GM12878 (cell line): ENCODE measurements around the gene SYF2. TPM values are rescaled to one million over a fixed set of nuclear protein-coding genes. Genes with fewer than 3 reads are reported as not detected.

Experiments used
- CHD2 ChIP-seq: IDR thresholded peaks from 2 replicates; pipeline ENCODE4 v1.6.1; 2011; ENCODE audit warnings: low read depth, low read length, improper control_type of control experiment, borderline replicate concordance
- CTCF ChIP-seq, 3 experiments: IDR thresholded peaks in 2 of 3; conservative IDR thresholded peaks in 1 of 3; 2 replicates each; pipeline ENCODE4 v1.5.1; 2011; ENCODE audit warnings: low read depth in 3 of 3, low read length in 3 of 3, mild to moderate bottlenecking in 3 of 3, control low read depth in 2 of 3, moderate library complexity in 2 of 3, inconsistent platforms in 1 of 3, mixed read lengths in 1 of 3; ENCODE audit not compliant: control insufficient read depth in 2 of 3, insufficient read depth in 1 of 3; ENCODE audit errors: extremely low read depth in 1 of 3
- CUX1 ChIP-seq: IDR thresholded peaks from 2 replicates; pipeline ENCODE4 v1.6.1; 2012; ENCODE audit warnings: improper control_type of control experiment, low read depth, low read length; ENCODE audit not compliant: insufficient replicate concordance
- FOXK2 ChIP-seq: fragments of 450-650 bp; IDR thresholded peaks from 2 replicates; pipeline ENCODE4 v1.6.1; 2017; ENCODE audit warnings: mild to moderate bottlenecking, moderate library complexity
- GABPA ChIP-seq: IDR thresholded peaks from 2 replicates; pipeline ENCODE4 v1.6.1; 2014; ENCODE audit warnings: antibody characterized with exemption, low read depth, mild to moderate bottlenecking, inconsistent platforms
- IRF4 ChIP-seq: IDR thresholded peaks from 2 replicates; pipeline ENCODE4 v1.6.1; 2011; ENCODE audit warnings: low read depth, low read length
- JUNB ChIP-seq: IDR thresholded peaks from 2 replicates; pipeline ENCODE4 v1.6.1; 2016; ENCODE audit warnings: antibody characterized with exemption, mild to moderate bottlenecking
- NRF1 ChIP-seq: conservative IDR thresholded peaks from 2 replicates; pipeline ENCODE4 v1.6.1; 2011; ENCODE audit warnings: mild to moderate bottlenecking, low read depth, low read length, improper control_type of control experiment
- PAX5 ChIP-seq: IDR thresholded peaks from 2 replicates; pipeline ENCODE4 v1.6.1; 2011; ENCODE audit warnings: low read depth, low read length, borderline replicate concordance
- RCOR1 ChIP-seq: conservative IDR thresholded peaks from 2 replicates; pipeline ENCODE4 v1.6.1; 2012; ENCODE audit warnings: low read depth, low read length, improper control_type of control experiment
- TAF1 ChIP-seq: IDR thresholded peaks from 2 replicates; pipeline ENCODE4 v1.6.1; 2011; ENCODE audit warnings: mild to moderate bottlenecking, low read depth, low read length, borderline replicate concordance
- TBL1XR1 ChIP-seq: IDR thresholded peaks from 2 replicates; pipeline ENCODE4 v1.6.1; 2012; ENCODE audit warnings: low read depth, low read length, improper control_type of control experiment
- polyA plus RNA-seq, 11 experiments: library from polyadenylated mRNA; depleted of rRNA in 4 of 11; unstranded in 6 of 11; stranded (reverse) in 5 of 11; fragments of >200 nt; fragmentation: Nextera tagmentation in 4 of 11; fragmentation: Illumina TruSeq in 1 of 11; extraction: Ambion mirVana in 4 of 11; extraction: Trizol in 1 of 11; gene quantifications; 1 replicate in 1 of 11; 2 replicates in 10 of 11; pipeline versions ENCODE4 v1.2.1 to v1.2.3, GENCODE V29; 2011 to 2016; ENCODE audit warnings: inconsistent platforms in 2 of 11, missing spikeins in 2 of 11, low read depth in 1 of 11
- total RNA-seq, 4 experiments: library from RNA; depleted of rRNA in 3 of 4; stranded (reverse); fragments of >200 nt in 3 of 4; fragmentation: Illumina TruSeq in 1 of 4; extraction: Trizol in 1 of 4; gene quantifications; 2 replicates each; pipeline versions ENCODE4 v1.2.1 to v1.2.3, GENCODE V29; 2013 to 2021
- TF ChIP-seq, protein P1 (sequence below): fragments of 450-650 bp; IDR thresholded peaks from 2 replicates; pipeline ENCODE4 v1.6.1; 2017; ENCODE audit warnings: mild to moderate bottlenecking, low read depth, inconsistent platforms; ENCODE audit not compliant: poor library complexity, severe bottlenecking
- TF ChIP-seq, protein P2 (sequence below): fragments of 450-650 bp; IDR thresholded peaks from 2 replicates; pipeline ENCODE4 v1.6.1; 2017; ENCODE audit warnings: mild to moderate bottlenecking
- TF ChIP-seq, protein P3 (sequence below): IDR thresholded peaks from 2 replicates; pipeline ENCODE4 v1.6.1; 2011; ENCODE audit warnings: borderline replicate concordance, low read depth, mild to moderate bottlenecking, moderate library complexity, low read length; ENCODE audit not compliant: insufficient read depth, poor library complexity, severe bottlenecking

Gene SYF2
- total and polyA plus RNA-seq, 10 of the 15 experiments (the other 5 are each of a cell fraction or from before 2014, with no cell fraction given), result 20.3 to 70.5 (median 35.3) TPM

DNA sequence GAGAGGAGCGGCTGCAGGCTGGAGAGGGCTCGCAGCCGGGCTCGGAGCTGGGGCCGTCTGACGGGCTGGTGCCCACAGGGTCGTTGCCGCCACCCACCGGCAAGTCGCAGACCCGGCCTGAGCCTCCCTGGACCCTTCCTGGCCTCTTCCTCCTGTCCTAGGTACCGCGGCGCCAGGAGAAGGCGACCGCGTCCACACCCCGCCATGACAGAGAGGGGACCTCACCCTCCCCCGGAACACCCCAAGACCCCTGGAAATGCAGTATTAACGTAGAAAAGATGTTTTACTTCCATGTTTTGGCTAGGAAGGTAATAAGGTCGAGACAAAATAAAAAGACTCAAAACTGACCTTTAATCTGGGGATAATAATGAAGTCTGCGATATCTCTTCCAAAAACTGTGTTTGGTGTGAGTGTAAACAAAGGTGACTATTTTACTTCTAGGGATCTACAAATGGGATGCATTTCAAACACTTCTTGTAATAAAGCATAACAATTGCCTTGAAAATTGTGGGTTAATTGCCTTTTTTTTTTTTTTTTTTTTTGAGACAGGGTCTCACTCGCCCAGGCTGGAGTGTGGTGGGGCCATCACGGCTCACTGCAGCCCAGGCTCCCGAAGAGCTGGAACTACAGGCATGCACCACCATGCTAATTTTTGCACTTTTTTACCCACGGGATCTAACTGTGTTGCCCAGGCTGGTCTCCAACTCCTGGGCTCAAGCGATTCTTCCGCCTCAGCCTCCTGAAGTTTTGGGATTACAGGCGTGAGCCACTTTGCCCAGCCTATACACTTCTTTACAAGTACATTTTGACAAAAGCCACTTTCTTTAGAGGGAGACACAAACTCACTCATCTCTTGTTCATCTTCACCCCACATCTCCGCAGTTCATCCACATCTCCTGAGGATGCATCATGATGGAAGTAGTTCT, 15.8 kb upstream of the SYF2 start (continued):
- TF ChIP-seq, protein P1, sequence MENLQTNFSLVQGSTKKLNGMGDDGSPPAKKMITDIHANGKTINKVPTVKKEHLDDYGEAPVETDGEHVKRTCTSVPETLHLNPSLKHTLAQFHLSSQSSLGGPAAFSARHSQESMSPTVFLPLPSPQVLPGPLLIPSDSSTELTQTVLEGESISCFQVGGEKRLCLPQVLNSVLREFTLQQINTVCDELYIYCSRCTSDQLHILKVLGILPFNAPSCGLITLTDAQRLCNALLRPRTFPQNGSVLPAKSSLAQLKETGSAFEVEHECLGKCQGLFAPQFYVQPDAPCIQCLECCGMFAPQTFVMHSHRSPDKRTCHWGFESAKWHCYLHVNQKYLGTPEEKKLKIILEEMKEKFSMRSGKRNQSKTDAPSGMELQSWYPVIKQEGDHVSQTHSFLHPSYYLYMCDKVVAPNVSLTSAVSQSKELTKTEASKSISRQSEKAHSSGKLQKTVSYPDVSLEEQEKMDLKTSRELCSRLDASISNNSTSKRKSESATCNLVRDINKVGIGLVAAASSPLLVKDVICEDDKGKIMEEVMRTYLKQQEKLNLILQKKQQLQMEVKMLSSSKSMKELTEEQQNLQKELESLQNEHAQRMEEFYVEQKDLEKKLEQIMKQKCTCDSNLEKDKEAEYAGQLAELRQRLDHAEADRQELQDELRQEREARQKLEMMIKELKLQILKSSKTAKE, result no peak
- TF ChIP-seq GABPA (no peak), RCOR1 (no peak), PAX5 (0 out of 2 replicates have a peak, but pooled peaks have one; percentile 1), FOXK2 (no peak), CUX1 (no peak), JUNB (no peak), TBL1XR1 (no peak), IRF4 (no peak), CTCF (IDR thresholded peaks at IDR 0.05 in 2 of 3, conservative IDR thresholded peaks at IDR 0.05 in 1 of 3; ENCODE audit: control insufficient read depth in 2 of 3, extremely low read depth in 1 of 3, insufficient read depth in 1 of 3, low read depth in 3 of 3, low read length in 3 of 3) (peak in 1 of 3 experiments; percentile 16; a peak in 1 of 6 replicates), TAF1 (no peak), NRF1 (no peak), CHD2 (no peak)
- TF ChIP-seq, protein P2, sequence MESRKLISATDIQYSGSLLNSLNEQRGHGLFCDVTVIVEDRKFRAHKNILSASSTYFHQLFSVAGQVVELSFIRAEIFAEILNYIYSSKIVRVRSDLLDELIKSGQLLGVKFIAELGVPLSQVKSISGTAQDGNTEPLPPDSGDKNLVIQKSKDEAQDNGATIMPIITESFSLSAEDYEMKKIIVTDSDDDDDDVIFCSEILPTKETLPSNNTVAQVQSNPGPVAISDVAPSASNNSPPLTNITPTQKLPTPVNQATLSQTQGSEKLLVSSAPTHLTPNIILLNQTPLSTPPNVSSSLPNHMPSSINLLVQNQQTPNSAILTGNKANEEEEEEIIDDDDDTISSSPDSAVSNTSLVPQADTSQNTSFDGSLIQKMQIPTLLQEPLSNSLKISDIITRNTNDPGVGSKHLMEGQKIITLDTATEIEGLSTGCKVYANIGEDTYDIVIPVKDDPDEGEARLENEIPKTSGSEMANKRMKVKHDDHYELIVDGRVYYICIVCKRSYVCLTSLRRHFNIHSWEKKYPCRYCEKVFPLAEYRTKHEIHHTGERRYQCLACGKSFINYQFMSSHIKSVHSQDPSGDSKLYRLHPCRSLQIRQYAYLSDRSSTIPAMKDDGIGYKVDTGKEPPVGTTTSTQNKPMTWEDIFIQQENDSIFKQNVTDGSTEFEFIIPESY, result no peak
- TF ChIP-seq, protein P3, sequence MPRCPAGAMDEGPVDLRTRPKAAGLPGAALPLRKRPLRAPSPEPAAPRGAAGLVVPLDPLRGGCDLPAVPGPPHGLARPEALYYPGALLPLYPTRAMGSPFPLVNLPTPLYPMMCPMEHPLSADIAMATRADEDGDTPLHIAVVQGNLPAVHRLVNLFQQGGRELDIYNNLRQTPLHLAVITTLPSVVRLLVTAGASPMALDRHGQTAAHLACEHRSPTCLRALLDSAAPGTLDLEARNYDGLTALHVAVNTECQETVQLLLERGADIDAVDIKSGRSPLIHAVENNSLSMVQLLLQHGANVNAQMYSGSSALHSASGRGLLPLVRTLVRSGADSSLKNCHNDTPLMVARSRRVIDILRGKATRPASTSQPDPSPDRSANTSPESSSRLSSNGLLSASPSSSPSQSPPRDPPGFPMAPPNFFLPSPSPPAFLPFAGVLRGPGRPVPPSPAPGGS, result no peak
